Stomach (tissue), 4 donors: ENCODE results near the gene PPT2.

ENCODE experiments used
- EP300 ChIP-seq: sonication (generic); formaldehyde crosslinking; IDR thresholded peaks from one replicate; pipeline ENCODE4 v1.6.1; 2017; ENCODE audit warnings: antibody characterized with exemption
- TF ChIP-seq, protein P1 (sequence below), 7 experiments: fragments of 450-650 bp in 4 of 7; fragments of 200-600 bp in 3 of 7; sonication (generic) in 3 of 7; IDR thresholded peaks; one replicate each; pipeline ENCODE4 v1.5.1; 2016 to 2019; ENCODE audit warnings: antibody characterized with exemption in 7 of 7, control low read depth in 2 of 7, mild to moderate bottlenecking in 1 of 7

- TF ChIP-seq, protein P1, sequence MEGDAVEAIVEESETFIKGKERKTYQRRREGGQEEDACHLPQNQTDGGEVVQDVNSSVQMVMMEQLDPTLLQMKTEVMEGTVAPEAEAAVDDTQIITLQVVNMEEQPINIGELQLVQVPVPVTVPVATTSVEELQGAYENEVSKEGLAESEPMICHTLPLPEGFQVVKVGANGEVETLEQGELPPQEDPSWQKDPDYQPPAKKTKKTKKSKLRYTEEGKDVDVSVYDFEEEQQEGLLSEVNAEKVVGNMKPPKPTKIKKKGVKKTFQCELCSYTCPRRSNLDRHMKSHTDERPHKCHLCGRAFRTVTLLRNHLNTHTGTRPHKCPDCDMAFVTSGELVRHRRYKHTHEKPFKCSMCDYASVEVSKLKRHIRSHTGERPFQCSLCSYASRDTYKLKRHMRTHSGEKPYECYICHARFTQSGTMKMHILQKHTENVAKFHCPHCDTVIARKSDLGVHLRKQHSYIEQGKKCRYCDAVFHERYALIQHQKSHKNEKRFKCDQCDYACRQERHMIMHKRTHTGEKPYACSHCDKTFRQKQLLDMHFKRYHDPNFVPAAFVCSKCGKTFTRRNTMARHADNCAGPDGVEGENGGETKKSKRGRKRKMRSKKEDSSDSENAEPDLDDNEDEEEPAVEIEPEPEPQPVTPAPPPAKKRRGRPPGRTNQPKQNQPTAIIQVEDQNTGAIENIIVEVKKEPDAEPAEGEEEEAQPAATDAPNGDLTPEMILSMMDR (IDR thresholded peaks at IDR 0.05), result no peak
- TF ChIP-seq EP300, result no peak
These were observed 22.4 kb upstream of the PPT2 start for GRCh38 chr6:32131439-32131948.
